ENCODE data around the gene IFI44L.

The IFI44L gene

GRCh38 chr1:78645723-78646122 is 25.5 kb downstream of the IFI44L start:
- DNase-seq, result peak; percentile 21

DNA sequence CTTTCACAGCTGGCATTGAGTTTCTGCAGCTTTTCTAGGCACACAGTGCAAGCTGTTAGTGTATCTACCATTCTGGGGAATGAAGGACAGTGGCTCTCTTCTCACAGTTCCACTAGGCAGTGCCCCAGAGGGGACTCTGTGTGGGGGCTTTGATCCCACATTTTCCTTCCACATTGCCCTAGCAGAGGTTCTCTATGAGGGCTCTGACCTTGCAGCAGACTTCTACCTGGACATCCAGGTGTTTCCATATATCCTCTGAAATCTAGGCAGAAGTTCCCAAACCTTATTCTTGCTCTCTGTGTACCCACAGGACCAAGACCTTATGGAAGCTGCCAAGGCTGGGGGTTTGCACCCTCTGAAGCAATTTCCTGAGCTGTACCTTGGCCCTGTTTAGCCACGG is 27.0 kb downstream of the IFI44L start:
- no peak for DNase-seq

DNA sequence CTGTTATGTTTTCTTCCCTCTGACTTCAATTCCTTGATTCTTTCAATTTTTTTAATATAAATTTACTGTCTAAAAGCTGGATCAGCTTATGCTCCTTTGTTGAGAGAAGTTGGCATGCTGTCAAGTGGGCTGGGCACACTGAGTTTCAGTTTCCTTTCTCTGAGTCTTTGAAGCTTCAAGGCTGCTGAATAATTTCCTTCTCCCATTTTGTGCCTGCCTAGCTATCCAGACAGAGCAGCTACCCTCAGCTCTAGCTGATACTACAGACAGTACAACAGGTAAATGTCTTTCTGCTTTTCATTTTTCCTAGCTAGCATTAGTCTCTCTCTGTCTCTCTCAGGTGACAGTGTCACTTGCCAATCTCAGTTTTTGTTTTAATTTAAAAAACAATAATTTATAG is 29.4 kb downstream of the IFI44L start, which contains the start of gene IFI44:
Gene IFI44 (plus strand): TSS at position 204 of the 400 bp plus-strand sequence. CDS start 365 bp downstream, outside the sequence.
- DNase-seq, result peak; percentile 92

GRCh38 chr1:78650114-78650660 is 29.9 kb downstream of the IFI44L start:
- DNase-seq, result peak; percentile 16

GRCh38 chr1:78651241-78651640 is 31.0 kb downstream of the IFI44L start:
- DNase-seq, result peak; percentile 37

GRCh38 chr1:78652019-78652560 is 31.8 kb downstream of the IFI44L start:
- no peak for DNase-seq

- no peak for DNase-seq
These were observed 38.7 kb downstream of the IFI44L start for GRCh38 chr1:78658901-78659300.

DNA sequence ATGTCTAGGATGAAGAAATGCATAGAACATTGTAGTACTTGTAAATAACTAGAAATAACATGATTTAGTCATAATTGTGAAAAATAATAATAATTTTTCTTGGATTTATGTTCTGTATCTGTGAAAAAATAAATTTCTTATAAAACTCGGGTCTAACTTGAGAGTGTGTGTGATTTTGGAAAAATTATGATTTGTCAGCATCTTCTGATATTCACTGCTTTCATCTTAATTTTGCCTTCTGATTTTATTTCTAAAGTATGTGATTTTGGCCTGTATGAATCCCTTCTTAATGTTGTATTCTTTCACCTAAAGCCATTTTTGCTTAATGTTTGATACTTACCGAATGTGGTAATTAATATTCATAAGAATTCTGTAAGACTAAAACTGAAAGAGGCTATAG is 43.7 kb downstream of the IFI44L start:
- DNase-seq, result no peak

DNA sequence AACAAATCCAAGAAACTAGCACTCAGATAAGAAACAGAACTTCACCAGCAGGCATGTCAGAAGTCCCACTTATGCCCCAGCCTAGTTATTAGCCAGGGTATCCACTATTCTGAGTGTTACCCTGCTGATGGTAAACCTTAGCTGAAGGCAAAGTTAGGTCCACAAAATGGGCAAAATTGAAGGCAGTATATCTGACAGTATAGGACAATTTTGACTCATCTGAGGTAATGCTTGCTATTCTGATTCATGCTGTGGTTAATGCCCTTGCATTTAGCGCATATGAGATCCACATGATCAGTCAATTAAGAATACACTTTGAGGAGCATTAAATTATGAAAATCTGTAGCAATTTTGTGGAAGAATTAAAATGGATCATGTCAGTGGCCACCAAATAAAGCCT is 44.5 kb downstream of the IFI44L start:
- DNase-seq, result no peak

GRCh38 chr1:78665809-78666208 is 45.6 kb downstream of the IFI44L start:
- no peak for DNase-seq

DNA sequence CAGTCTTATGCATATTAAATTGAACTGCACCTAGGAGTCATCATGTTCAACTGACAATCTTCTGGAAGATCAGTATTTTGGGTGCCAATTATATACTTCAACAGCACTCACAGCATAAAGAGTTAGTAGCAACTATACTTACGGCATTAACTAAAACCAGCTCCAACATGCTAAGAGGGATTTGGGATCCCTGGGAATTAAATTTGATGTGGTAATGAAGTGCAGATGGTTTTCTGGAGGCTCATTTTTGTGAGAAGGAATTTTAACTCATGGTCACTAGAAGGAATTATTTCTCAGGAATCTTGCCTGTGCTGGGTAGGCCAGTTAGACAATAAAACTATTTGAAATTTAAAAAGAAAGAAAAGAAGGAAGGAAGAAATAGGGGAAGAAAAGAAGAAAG is 47.7 kb downstream of the IFI44L start:
- DNase-seq, result no peak

GRCh38 chr1:78668427-78668826 is 48.2 kb downstream of the IFI44L start:
- no peak for DNase-seq

DNA sequence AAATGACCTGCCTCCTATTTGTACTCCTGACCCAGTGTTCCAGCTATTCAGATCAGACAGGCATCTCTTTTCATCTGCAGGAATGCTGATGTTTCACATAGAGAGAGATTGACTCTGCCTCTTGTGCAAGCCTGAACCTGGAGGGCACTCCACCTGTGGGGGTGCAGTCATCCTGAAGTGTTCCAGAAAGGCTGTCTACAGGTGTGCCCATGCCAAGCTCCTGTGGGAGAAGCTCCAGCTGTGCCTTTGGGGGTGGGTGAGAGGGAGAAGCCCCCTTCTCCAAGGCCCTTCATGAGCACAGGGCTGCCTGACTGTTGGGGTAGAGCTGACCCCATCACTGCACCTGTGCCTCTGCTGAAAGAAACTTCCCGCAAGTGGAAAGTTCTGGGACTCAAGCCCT is 52.2 kb downstream of the IFI44L start:
- no peak for DNase-seq

DNA sequence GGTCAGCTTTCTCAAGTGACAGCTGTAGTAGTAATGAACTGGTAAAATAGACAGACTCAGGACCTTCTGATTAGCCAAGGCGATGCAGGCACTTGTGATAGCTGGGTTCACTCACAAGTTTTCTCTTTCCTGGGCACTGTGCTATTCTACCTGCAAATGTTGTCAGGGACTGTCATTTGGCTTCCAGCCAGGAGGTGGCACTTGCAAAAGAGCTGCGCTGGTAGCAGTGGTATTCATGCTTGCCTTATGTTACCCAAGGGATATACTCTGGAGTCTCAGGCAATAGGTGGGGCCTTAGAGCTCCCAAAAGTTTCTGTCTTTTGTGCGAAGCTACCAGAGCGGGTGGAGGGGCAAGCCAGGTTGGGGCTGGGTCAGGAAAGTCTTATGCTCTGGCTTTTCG is 52.9 kb downstream of the IFI44L start:
- DNase-seq, result peak; percentile 33

DNA sequence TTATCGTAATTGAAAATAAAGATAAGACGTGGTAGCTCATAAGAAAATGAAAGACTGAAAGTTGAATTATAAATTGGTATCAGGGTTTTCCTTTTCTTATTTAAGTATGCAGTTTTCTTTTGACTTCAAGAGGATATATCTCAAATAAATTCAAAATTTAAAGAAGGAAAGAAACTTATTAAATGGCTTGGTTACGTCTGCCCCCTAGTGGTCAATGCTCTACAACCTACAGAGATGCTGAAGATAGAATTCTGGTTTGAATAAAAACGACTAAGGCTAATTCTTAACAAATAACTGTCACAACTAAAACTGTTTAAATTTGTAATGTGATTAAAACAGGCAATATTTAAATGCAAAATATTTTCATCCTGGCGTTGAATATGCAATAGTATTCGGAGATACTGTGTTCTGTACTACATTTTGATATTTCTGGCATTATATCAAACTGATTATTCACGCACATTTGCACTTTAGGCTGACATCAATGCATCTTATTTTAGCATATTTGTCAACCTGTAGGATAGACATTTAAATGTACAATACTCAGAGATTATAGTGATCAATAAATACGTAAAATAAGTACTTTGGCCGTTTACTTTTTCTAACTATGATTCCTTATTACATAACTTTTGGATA is 56.2 kb downstream of the IFI44L start:
- peak; percentile 90 for DNase-seq

GRCh38 chr1:78676993-78677392 is 56.7 kb downstream of the IFI44L start:
- no peak for DNase-seq

- no peak for DNase-seq
These were observed 57.5 kb downstream of the IFI44L start for GRCh38 chr1:78677788-78678187.

DNA sequence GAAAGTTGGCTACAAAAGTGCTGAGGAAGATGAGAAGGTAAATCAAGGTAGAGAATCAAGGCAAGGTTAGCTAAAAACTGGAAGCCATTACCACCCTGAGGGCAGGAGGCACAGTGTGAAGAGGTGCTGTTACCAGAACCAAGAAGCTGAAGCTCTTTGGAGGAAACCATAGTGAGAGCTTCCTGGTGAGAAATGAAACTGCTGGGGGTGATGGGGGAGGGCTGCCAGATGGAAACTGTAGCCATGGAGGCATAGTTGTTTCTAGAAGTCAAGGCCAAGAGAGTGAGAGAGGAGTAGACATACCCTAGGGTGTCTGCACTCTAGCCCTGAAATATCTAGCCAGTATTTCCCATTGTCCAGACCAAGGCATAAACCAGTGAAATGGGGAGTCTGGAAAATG is 58.1 kb downstream of the IFI44L start:
- DNase-seq, result no peak

DNA sequence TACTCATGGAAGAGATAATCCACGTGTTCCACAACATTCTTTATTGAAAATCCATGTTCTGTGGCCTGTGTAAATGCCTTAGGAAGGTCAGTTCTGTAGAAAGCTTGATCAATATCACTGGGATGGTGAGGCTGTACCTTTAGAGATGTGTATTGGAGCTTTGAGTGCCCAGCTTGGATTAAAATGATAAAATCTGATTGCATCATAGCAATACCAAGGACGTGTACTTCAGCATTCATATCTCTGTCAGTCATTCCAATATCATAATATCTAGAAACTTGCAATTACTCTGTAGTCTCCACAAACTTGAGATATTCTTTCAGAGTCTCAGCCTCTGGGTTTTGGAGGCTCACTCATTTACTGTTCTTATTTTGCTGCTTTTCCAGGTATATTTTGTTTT is 61.0 kb downstream of the IFI44L start:
- no peak for DNase-seq

DNA sequence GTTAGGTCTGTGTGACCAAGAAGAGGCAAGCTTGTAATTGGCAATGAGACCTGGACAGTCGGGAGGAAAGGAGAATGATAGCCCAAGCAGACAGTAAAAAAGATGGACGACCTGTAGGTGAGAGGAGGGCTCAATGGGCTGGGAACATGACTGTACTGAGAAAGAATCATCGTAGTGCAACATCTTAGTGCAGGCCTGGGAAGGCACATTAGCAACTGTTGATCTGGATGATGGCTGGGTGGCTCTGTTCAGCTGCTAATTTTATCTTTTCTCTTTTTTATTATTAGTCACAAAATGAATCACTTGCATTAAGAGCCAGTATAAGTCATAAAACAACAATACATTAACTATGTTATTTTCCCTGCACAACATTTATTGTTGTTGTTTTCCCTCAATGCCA is 62.2 kb downstream of the IFI44L start:
- DNase-seq, result no peak

DNA sequence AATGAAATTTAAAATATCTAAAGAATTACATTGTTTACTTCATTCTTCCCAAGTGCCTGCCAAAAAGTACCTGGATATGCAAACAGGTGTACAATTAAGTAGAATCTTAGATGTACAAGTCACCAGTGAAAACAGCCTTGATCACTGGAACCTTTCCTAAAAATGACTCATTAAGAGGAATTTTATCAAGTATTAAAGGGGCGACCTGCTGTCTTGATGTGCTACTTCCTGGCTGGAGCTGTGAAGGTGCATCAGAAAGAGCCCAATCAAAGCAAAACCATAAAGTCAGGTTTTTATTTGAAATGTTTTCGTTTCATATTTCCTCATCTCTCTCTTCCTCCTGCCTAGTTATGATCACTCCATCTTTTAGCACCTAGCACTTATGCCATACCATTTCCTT is 62.8 kb downstream of the IFI44L start:
- DNase-seq, result no peak

GRCh38 chr1:78687315-78687714 is 67.1 kb downstream of the IFI44L start:
- DNase-seq, result no peak

- DNase-seq, result no peak
These were observed 67.7 kb downstream of the IFI44L start for GRCh38 chr1:78687914-78688313.

DNA sequence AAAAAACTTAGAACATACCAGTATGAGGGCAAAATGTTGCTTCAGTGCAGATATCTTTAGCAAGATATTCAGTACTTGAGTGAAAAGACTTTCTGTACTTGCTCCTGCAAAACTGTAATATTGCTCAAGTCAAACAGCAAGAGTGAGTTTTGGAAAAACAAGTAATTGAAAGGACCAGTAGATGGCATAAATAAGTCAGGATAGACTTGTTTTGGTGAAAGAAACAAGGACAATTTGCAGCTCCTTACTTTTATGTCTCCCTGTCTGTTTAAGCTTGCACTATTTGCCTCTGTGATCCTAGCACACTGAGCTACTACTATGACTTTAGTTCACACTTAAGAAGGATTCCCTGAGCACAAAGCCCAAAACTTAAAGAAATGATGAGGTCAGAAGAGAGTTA is 68.4 kb downstream of the IFI44L start:
- no peak for DNase-seq

DNA sequence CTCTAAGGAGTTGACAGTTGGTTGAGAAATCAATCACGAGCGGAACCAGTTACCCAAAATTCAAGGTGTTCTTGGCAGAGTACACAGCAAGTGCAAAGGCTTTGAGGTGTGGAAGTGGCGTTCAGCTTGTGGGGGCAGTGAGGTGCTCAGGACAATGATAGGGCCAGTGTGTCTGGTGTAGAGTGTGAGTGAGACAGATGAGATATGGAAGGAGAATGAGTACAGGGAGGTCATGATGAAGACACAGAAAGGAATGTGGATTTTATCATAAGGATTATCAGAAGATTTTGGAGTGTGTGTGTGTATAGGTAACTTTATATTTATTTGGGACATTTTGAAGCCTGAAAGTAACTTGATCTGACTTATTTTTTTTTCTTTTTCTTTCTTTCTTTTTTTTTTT is 70.3 kb downstream of the IFI44L start:
- DNase-seq, result no peak
